Astrocyte (in vitro differentiated cells and primary cell): Measurements from ENCODE around the gene CAPZB. TPM values are rescaled to one million over a fixed set of nuclear protein-coding genes. Genes with fewer than 3 reads are reported as not detected.
A peak's percentile ranks its signal among the peaks of the same experiment; 100 is the strongest.

Experiments used
- DNase-seq: peaks from one replicate; pipeline ENCODE4 v3.0.0-alpha.2; 2010; ENCODE audit warnings: low read depth
- FAIRE-seq: peaks from 2 replicates; lab custom pipeline; 2011; peaks lifted over from hg19 to GRCh38; lab: Jason Lieb, UNC
- H2AFZ ChIP-seq: 2 replicates; pipeline ENCODE4 v1.6.0; 2012; ENCODE audit warnings: low read depth, low read length, inconsistent platforms
- H3K27ac ChIP-seq: 2 replicates; pipeline ENCODE4 v1.5.1; 2011; ENCODE audit warnings: low read depth, low read length, inconsistent platforms
- H3K27me3 ChIP-seq: 2 replicates; pipeline ENCODE4 v1.6.0; 2011; ENCODE audit warnings: low read length, inconsistent platforms; ENCODE audit not compliant: insufficient read depth
- H3K36me3 ChIP-seq: 2 replicates; pipeline ENCODE4 v1.5.1; 2011; ENCODE audit warnings: low read length, inconsistent platforms; ENCODE audit not compliant: insufficient read depth
- H3K4me1 ChIP-seq: 2 replicates; pipeline ENCODE4 v1.5.1; 2011; ENCODE audit warnings: low read length, inconsistent platforms; ENCODE audit not compliant: insufficient read depth
- H3K4me2 ChIP-seq: 2 replicates; pipeline ENCODE4 v1.6.0; 2012; ENCODE audit warnings: low read length, inconsistent platforms
- H3K4me3 ChIP-seq: 2 replicates; pipeline ENCODE4 v1.5.1; 2011; ENCODE audit warnings: low read depth, mild to moderate bottlenecking, low read length, inconsistent platforms; ENCODE audit not compliant: insufficient read depth
- H3K79me2 ChIP-seq: 2 replicates; pipeline ENCODE4 v1.6.0; 2012; ENCODE audit warnings: mild to moderate bottlenecking, low read length, inconsistent platforms; ENCODE audit not compliant: insufficient read depth
- H3K9ac ChIP-seq: 2 replicates; pipeline ENCODE4 v1.6.0; 2012; ENCODE audit warnings: mild to moderate bottlenecking, low read length, inconsistent platforms
- H3K9me3 ChIP-seq: 2 replicates; pipeline ENCODE4 v1.5.1; 2012; ENCODE audit warnings: low read depth, mild to moderate bottlenecking, low read length, inconsistent platforms; ENCODE audit not compliant: insufficient read depth
- H4K20me1 ChIP-seq: 2 replicates; pipeline ENCODE4 v1.6.0; 2012; ENCODE audit warnings: low read length, inconsistent platforms; ENCODE audit not compliant: insufficient read depth
- H3K27ac Mint-ChIP-seq: one replicate; pipeline ENCODE4 v1.8.0; 2021; ENCODE audit warnings: mild to moderate bottlenecking, mixed read lengths; ENCODE audit not compliant: unreplicated experiment
- H3K27me3 Mint-ChIP-seq: one replicate; pipeline ENCODE4 v1.8.0; 2021; ENCODE audit warnings: low read depth, mixed read lengths; ENCODE audit not compliant: unreplicated experiment
- H3K36me3 Mint-ChIP-seq: one replicate; pipeline ENCODE4 v1.8.0; 2021; ENCODE audit warnings: low read depth, mixed read lengths; ENCODE audit not compliant: unreplicated experiment
- H3K4me1 Mint-ChIP-seq: one replicate; pipeline ENCODE4 v1.8.0; 2021; ENCODE audit warnings: low read depth, mixed read lengths; ENCODE audit not compliant: unreplicated experiment
- H3K4me3 Mint-ChIP-seq: one replicate; pipeline ENCODE4 v1.8.0; 2021; ENCODE audit warnings: mild to moderate bottlenecking, moderate library complexity, mixed read lengths; ENCODE audit not compliant: unreplicated experiment
- H3K9me3 Mint-ChIP-seq: one replicate; pipeline ENCODE4 v1.8.0; 2021; ENCODE audit warnings: mild to moderate bottlenecking, mixed read lengths; ENCODE audit not compliant: unreplicated experiment
- EZH2 ChIP-seq: IDR thresholded peaks from 2 replicates; pipeline ENCODE4 v1.6.1; 2012; ENCODE audit warnings: mild to moderate bottlenecking, low read length, inconsistent platforms; ENCODE audit not compliant: insufficient read depth
- total RNA-seq: library from RNA; stranded (reverse); gene quantifications from 2 replicates; pipeline ENCODE4 v1.2.1, GENCODE V29; 2021
- TF ChIP-seq, protein P1 (sequence below): IDR thresholded peaks from 2 replicates; pipeline ENCODE4 v1.5.1; 2011; ENCODE audit warnings: low read depth, mild to moderate bottlenecking, inconsistent platforms, low read length, moderate library complexity; ENCODE audit not compliant: insufficient read depth

CAPZB gene
- total RNA-seq, 1 donor from 2014 or later, result 458 TPM

DNA sequence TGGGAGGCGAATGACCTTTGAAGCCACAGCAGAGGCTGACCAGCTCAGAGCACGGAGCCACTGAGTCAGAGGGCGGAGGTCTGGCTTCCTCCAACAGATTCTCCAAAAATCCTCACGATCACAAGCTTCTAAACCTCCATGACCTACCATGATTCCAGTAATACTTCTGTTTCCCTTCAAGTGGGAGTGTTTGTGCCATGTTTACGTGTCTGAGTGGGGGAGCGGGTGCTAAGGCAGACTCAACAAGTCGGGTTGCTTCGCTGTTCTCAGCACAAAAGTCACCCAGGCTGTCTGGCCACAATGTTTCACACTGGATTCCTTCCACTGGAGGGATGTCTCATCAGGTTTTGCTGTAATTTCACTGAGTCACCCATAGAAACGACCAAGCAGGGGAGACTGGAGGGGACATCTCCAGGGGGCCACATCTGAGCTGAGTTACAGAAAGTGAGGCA lies 87.0 kb downstream of the CAPZB start:
- Histone ChIP-seq H3K4me3 (no peak overlapping the region), H3K36me3 (peaks cover 2% of the 10 kb centered on the region), H3K27me3 (no peaks in the 10 kb centered on the region), H3K4me2 (peak overlapping the region; percentile 53), H4K20me1 (peaks cover 85% of the 10 kb centered on the region), H3K79me2 (peaks cover 91% of the 10 kb centered on the region), H3K4me1 (peaks cover 58% of the 10 kb centered on the region), H2AFZ (no peak overlapping the region), H3K9ac (peak overlapping the region; percentile 63), H3K27ac (peak overlapping the region; percentile 91), H3K9me3 (no peaks in the 10 kb centered on the region)
- Mint-ChIP-seq H3K27me3 (no peaks in the 10 kb centered on the region), H3K4me1 (peaks cover 64% of the 10 kb centered on the region), H3K4me3 (peak overlapping the region; percentile 3), H3K27ac (peak overlapping the region; percentile 91), H3K36me3 (peaks cover 27% of the 10 kb centered on the region), H3K9me3 (peaks cover 4% of the 10 kb centered on the region)
- DNase-seq (peak; percentile 100), FAIRE-seq (peak; percentile 97)
- TF ChIP-seq, protein P1, sequence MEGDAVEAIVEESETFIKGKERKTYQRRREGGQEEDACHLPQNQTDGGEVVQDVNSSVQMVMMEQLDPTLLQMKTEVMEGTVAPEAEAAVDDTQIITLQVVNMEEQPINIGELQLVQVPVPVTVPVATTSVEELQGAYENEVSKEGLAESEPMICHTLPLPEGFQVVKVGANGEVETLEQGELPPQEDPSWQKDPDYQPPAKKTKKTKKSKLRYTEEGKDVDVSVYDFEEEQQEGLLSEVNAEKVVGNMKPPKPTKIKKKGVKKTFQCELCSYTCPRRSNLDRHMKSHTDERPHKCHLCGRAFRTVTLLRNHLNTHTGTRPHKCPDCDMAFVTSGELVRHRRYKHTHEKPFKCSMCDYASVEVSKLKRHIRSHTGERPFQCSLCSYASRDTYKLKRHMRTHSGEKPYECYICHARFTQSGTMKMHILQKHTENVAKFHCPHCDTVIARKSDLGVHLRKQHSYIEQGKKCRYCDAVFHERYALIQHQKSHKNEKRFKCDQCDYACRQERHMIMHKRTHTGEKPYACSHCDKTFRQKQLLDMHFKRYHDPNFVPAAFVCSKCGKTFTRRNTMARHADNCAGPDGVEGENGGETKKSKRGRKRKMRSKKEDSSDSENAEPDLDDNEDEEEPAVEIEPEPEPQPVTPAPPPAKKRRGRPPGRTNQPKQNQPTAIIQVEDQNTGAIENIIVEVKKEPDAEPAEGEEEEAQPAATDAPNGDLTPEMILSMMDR, result peak; percentile 60
- TF ChIP-seq EZH2, result no peak

DNA sequence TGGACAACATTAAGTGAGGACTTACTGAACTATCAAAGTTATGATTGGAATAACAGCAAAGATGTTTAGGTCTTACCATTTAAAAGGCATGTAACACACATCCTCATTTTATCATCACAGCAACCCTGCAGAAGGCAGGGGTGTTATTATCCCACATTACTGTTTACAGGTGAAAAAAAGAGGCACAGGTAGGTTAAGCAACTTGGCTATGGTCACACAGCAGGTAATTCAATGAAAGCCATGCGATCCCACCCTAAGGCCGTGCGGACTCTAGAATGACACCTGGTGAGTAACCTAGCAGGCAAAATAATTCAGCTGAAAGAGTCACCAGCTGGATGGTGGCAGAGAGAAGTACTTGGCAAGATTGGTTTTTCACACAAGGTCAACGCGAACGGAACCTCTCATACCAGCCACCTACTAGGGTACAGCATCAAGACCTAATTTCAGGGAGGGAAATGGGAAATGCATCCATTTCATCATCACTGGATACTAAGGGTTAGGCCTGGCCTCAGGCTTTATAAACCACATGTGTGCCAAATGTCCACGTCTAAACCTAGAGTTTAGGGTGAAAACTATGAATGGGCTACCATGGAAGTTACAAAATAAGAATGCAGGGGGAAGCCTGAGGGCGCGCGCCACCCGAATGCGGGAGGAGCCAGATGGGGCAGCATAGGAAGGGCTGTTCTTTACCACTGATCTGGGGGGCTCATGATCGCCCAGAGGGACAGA lies 88.0 kb downstream of the CAPZB start:
- TF ChIP-seq, protein P1, result no peak
- TF ChIP-seq EZH2, result no peak
- Histone ChIP-seq H3K36me3 (peaks cover 2% of the 10 kb centered on the region), H3K4me1 (peaks cover 58% of the 10 kb centered on the region), H3K9me3 (no peaks in the 10 kb centered on the region), H3K27me3 (no peaks in the 10 kb centered on the region), H4K20me1 (peaks cover 86% of the 10 kb centered on the region), H3K79me2 (peaks cover 92% of the 10 kb centered on the region), H3K4me3 (no peak overlapping the region), H3K27ac (peak overlapping the region; percentile 91), H2AFZ (no peak overlapping the region), H3K9ac (peak overlapping the region; percentile 63), H3K4me2 (peak overlapping the region; percentile 53)
- peaks cover 63% of the 10 kb centered on the region for H3K4me1 Mint-ChIP-seq
- no peaks in the 10 kb centered on the region for H3K27me3 Mint-ChIP-seq
- H3K9me3 Mint-ChIP-seq, result no peaks in the 10 kb centered on the region
- FAIRE-seq (no peak), DNase-seq (no peak)
- peak overlapping the region; percentile 91 for H3K27ac Mint-ChIP-seq
- H3K36me3 Mint-ChIP-seq, result peaks cover 23% of the 10 kb centered on the region
- H3K4me3 Mint-ChIP-seq, result no peak overlapping the region

DNA sequence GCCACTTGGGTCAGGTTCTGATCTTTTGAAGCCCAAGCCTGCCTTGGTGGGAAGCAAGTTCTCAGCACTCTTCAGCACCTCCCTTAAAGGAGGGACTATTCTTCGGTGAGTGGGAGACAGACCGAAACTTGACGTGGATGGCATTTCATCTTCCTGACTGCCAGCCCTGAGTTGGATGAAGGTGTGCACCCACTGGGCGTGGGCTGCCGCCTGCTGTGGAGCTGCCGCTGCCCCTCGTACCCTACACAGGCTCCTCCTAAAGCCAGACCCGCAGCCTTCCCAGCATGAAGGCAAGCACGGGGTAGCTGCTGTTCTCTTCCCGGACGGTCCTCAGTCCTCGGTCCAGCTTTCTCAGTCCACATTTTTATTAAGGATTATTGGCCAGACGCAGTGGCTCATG lies 89.1 kb downstream of the CAPZB start:
- peaks cover 56% of the 10 kb centered on the region for H3K4me1 Mint-ChIP-seq
- DNase-seq (no peak), FAIRE-seq (no peak)
- H3K36me3 Mint-ChIP-seq, result peaks cover 21% of the 10 kb centered on the region
- no peaks in the 10 kb centered on the region for H3K27me3 ChIP-seq
- H3K4me2 ChIP-seq, result no peak overlapping the region
- no peaks in the 10 kb centered on the region for H3K9me3 Mint-ChIP-seq
- no peak overlapping the region for H3K9ac ChIP-seq
- TF ChIP-seq EZH2, result no peak
- TF ChIP-seq, protein P1, result no peak
- H3K4me3 Mint-ChIP-seq, result no peak overlapping the region
- no peak overlapping the region for H3K27ac Mint-ChIP-seq
- peaks cover 2% of the 10 kb centered on the region for H3K36me3 ChIP-seq
- no peaks in the 10 kb centered on the region for H3K27me3 Mint-ChIP-seq
- H3K4me1 ChIP-seq, result peaks cover 55% of the 10 kb centered on the region
- peaks cover 86% of the 10 kb centered on the region for H4K20me1 ChIP-seq
- no peak overlapping the region for H2AFZ ChIP-seq
- H3K27ac ChIP-seq, result no peak overlapping the region
- peaks cover 92% of the 10 kb centered on the region for H3K79me2 ChIP-seq
- no peak overlapping the region for H3K4me3 ChIP-seq
- H3K9me3 ChIP-seq, result no peaks in the 10 kb centered on the region
